IPS-18c (cell line): ENCODE results near the gene HPS1.

Source experiments
- H3K4me3 ChIP-seq: 2 replicates; pipeline ENCODE4 v1.7.0; 2013; ENCODE audit warnings: low read depth, mild to moderate bottlenecking, low read length, moderate library complexity; ENCODE audit not compliant: insufficient read depth
- H3K9me3 ChIP-seq: one replicate; pipeline ENCODE4 v1.6.1; 2013; ENCODE audit warnings: mild to moderate bottlenecking, low read length, moderate library complexity; ENCODE audit not compliant: control insufficient read depth, insufficient read depth

The HPS1 gene

GRCh38 chr10:98367604-98368451, 78.9 kb downstream of the HPS1 start:
- no peak overlapping the region for H3K4me3 ChIP-seq

More at GRCh38 chr10:98367604-98368451, 78.9 kb downstream of the HPS1 start:
- no peaks in the 10 kb centered on the region for H3K9me3 ChIP-seq
